HG03095 (cell line): ENCODE measurements around the gene BMX.

Experiments used
- ATAC-seq: cut with Tn5 transposase; IDR thresholded peaks from one replicate; pipeline ENCODE4 v1.9.1; 2021; ENCODE audit warnings: moderate library complexity; ENCODE audit not compliant: unreplicated experiment

The BMX gene

DNA sequence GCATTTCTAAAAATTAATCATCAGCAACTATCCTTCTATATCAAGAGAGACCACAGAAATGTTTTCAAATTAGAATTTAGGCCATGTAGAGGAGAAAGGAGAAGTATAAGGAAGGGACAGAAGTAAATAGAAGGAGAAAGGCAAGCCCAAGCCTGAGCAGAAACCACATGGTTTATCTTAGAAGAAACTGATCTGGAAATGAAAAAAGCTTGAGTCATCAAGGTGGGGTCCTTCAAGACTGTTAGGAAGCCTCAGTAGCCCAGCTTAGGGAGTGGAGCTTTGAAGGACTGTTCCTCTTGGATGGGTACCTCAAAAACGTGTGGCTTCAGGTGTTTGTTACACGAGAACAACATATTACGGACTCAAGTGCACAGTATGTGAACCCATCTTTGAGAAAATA, 4.5 kb downstream of the BMX start:
- ATAC-seq, result no peak

DNA sequence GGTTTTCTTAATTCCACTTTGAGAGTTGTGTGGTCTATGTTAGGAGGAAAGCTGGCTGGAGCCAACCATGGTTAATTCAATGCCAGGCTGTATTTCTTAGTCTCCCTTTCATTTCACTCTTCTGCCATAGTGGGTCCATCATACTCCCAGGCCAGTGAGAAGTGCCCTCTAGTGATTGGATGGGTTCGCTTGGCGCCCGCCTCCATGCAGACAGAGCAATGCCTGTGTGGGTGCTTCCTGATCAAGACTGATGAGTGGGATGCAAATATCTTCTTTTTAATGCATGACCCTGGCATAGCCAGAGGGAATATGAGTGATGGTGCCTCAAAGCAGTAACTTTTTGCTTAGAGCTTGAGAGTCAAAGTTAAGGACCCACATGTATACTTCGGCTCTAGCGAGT, 6.4 kb downstream of the BMX start:
- no peak for ATAC-seq

DNA sequence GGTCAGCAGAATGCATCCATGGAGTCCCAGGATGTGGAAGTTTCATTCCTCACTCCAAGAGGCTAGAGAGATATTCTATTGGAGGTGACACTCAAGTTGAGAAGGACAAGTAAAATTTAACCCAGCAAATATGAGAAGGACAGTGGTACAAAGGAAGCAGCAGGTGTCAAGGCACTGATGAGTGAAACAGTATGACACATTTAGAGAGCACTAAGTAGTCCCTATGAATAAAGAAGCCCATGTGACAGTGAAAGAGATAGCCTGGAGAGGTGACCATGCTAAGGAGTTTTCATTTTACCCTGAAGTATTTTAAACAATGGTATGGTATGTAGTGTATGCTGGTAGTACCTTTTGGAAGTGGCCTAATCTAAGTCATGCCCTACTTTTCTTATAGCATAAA, 9.2 kb downstream of the BMX start:
- peak; percentile 68 for ATAC-seq

DNA sequence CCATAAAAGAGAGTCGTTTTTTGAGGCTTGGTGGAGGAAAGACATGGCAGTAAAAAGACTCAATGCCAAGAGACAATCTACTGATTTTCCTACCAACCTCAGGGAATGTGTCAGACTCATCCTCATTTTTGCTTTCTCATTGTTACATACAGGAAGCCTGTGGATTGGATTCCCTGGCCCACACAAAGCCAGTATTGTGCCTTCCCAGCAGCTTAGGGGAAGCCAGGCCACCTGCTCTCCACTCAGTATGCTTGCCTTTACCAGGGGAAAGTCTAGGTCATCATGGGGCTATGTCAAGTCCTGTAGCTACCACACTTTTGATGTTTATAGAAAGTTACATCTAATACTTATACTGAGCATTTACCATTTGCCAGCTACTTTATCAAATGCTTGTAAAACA, 11.0 kb downstream of the BMX start:
- no peak for ATAC-seq

DNA sequence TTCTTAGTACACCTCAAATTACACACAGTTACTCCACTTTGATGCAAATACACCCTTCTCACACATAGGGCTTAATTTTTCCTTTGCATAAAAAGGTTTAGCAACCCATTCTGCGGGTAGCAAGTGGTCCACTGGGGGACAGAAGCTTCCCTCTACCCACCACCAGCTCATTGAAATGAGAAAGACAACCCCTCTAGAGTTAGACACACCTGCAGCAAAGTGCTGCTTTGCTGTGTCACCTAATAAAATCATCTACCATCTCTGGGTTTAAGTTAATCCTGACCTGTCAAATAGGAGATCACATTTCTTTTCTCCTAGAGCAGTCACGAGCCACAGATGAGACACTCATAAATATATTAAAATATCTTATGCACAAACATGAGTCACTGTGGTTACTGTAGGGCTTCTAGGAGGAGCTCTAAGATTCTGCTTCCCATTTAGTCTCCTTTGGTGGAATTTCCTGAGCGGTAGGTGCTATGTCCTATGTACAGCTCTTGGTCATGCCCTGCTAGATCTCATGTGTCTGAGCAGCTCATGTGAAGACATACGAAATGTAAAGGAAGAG, 11.9 kb downstream of the BMX start:
- ATAC-seq, result no peak

DNA sequence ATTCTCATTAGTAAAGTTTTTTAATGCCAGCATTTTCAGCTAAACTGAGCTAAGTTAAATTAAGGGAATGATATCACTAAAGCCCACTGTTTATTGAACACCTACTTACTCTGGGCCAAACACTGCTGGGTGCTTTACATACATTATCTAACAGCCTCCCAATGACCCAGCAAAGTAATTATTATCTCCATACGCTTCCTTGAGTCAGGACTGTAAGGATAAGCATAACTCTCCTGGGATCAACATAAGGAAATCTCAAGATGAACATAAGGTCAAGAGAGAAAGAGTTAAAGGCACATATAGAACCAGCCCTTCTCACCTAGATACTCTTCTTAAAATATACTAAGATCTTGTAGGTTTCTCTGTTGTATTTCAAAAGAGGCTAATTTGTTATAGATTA, 13.7 kb downstream of the BMX start:
- no peak for ATAC-seq

DNA sequence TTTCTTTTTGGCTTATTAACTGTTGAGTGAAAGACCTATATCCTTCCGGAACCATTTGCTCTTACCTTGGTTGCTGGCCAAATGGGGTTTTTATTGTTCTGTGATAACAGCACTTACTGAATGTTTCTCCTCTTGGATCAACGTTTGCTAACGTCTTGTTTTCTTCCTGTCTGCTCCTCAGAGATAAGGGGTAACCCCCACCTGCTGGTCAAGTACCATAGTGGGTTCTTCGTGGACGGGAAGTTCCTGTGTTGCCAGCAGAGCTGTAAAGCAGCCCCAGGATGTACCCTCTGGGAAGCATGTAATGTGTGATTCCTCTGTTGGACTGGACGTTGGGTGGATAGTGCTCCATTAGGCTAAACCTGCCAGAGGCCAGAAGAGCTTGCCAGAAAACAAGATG, 15.3 kb downstream of the BMX start:
- ATAC-seq, result no peak

DNA sequence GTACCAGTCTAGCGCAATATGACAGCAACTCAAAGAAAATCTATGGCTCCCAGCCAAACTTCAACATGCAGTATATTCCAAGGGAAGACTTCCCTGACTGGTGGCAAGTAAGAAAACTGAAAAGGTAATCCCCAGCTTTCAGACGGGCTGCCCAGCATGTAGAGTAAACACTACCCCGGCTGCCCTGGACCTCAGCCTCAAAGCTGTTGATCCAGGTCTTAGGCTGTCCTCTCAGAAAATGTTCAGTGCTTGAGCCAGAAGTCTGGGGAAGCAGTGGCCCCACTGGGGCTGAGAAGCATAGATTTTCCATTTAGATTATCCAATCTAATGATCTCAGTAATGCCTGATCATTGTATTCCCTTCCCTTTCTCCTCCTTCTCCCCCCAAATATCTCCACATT, 21.9 kb downstream of the BMX start:
- no peak for ATAC-seq

DNA sequence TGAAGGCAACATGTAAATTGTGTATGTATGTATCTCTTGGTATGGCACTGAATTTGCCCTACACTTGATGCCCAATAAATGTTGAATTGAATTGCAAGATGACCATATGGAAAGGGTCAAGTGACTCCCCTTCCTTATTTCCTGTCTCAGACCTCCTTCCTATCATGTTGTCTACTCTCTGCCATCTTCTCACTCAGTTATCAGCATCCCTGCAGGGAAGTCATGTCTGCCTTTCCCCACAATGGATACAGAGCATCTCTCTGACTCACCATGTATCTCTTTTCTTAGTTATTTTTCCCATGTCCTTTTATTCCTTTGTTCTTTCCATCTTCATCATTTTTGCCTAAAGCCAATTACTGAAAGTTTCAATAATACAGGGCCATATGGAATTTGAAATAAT, 22.5 kb downstream of the BMX start:
- ATAC-seq, result no peak

DNA sequence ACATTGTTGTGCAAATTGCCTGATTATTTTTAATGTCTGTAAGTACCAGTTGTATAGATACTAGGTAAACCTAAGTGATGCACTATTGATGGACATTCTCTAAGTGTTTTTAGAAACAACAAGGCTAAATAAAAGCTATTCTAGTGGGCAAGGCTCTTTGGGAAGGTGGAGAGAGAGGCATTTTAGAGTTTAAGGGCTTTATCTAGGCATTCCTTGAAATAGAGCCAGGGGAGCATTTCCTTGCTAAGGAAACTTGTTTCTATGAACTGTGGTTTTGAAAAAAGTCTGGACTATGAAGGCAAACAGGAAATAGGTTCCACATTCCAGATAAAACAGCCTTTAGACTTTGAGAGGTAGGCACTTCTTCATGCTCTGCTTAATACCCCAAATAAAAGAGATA, 23.8 kb downstream of the BMX start:
- ATAC-seq, result no peak

DNA sequence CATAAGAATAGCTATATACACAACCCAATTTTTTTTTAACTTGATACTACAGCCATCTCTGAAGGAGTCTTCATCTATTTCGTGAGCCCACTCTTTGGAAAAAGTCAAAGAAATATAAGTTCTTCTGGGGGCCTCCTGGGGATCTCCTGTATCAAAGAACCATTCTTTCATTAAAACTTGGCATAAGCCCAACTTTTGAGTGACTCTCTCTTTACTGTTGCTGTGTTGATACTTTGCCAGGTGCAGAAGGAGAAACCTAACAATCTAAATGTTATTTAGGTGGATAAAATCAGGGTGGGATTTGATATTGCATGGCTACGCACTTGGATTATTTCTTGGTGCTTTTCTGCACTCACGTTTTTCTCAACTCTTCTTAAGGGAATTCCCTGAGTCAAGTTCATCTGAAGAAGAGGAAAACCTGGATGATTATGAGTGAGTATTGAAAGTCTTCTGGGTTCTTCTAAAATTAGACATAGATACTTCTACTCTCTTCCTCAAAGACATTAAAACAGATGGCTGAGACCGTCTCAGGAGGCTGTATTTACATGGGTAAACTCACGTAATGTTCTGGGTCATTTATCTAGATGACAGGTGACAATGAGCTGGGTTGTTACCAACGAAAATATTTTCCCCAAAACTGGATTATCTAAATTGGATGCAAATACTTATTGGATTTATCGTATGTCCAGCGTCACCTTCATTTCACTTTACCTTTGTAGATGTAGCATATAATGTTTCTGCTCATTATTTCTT, 25.2 kb downstream of the BMX start:
- ATAC-seq, result no peak

DNA sequence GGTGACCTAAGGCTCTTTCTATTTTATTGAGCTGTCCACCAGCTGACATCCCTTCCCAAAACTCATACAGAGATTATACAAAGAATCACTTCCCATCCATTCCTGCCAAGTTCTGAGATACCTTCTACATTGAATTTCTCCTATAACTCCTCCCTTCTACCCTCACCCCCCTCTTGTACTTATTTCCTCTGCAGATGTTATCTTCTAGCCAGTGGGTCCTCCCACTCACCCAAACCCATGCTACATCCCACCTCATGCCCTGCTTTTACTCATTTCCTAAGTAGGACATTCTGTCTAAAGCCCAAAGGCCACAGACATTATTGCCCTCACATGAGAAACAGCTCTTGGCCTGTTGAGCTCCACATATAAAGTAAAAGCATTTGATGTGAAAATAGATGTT, 28.6 kb downstream of the BMX start:
- ATAC-seq, result no peak

DNA sequence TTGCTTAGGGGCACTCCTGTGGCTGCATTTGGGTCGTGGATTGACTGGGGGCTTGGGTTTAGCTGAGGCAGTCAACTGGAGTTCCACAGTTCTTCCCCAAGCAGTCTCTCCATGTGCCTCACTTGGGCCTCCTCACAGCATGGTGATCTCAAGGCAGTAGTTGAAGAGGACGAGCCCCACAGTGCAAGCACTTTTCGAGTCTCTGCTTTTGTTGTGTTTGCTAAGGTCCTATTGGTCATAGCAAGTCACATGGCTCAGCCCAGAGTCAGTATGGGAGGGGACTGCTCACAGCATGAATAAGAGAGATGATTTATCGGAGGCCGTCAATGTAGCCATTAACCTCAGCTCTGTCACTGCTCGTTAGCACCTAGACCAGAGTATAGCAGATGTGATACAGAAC, 29.7 kb downstream of the BMX start:
- no peak for ATAC-seq

DNA sequence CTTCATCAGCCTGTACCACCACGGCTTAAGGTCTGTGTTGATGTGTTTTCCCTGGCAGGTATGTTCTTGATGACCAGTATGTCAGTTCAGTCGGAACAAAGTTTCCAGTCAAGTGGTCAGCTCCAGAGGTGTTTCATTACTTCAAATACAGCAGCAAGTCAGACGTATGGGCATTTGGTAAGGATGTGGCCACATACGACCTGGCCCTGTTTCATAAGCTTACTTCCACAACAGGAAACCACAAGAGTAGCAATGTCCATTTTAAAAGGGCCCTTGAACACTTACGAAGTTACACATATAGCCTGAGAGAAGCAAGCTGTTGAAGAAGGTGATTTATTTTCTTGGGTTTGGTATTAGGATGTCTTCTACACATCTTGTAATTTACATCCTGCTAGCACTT, 46.1 kb downstream of the BMX start:
- ATAC-seq, result no peak

DNA sequence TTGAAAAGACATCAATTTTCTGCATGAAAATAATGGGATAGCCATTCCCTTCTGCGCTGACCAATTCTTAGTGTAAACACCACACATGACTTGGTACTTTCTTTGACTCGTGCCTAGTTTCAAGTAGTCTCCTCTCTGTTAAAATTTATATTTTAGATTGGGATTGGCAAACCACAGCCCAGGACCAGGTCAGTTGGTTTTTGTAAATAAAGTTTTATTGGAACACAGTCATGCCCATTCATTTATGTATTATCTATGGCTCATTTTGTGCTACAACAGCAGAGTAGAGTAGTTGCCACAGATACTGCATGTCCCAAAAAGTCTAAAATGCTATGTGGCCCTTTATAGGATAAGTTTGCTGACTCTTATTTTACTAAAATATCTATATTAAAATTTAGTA, 46.7 kb downstream of the BMX start:
- no peak for ATAC-seq

DNA sequence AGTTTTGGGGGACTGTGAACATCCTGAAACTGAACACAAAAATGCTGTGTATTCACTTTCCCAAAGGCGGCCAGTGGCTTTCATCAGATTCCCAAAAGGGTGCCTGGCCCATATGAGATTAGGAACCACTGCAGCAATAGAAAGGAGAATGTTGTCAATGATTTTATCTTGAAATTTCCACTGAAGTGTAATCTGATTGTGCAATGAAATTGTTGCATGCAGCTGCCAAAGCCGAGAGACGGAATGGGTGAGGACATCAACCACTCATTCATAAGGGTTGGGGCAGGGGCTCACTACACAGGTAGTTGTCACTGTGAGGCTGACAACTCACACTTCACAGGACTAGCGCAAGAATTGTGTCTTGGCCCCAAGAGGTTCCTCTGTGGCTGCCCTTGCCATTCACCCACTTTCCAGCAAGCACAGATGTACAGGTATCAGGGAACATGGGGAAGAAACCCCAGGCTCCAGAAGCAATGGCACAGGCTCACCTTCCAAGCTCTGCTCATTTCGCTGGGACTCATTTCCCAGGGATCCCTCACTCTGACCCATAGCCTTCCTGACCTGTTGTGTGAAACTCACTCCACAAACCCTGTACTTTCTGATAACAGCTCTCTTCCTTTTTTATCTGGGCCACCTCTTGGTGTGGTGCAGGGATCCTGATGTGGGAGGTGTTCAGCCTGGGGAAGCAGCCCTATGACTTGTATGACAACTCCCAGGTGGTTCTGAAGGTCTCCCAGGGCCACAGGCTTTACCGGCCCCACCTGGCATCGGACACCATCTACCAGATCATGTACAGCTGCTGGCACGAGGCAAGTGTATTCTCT, 48.8 kb downstream of the BMX start:
- no peak for ATAC-seq

DNA sequence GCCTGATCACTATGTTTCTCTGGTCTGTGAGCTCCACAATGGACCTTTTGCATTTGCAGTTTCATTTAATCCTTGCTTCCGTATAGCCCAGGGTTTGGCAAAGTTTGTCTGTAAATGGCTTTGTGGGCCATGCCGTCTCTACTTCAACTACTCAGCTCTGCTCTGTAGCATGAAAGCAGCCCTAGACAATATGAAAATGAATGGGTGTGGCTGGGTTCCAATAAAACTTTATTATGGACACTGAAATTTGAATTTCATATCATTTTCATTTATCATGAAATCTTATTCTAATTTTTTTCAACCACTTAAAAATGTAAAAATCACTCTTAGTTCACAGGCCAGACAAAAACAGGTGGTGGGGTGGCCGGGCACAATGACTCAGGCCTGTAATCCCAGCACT, 58.6 kb downstream of the BMX start:
- ATAC-seq, result no peak

DNA sequence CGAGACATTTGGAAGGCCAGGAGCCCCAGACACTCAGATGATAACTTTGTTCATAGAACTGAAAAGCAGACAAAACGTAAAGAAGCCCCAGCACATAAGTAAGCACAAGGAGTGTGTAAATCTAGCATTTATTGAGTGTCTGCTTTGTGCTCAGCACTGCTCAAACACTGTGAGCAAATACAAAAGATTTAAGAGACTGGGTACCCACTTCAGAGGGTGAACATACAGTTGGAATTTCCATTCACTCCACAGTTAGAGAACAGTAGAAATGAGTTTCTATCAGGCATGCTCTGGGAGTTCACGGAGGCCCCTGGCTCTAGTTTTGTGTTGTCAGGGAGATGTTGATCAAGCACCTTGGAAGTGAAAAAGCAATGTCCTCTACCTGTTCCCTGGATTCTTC, 60.3 kb downstream of the BMX start:
- ATAC-seq, result no peak

DNA sequence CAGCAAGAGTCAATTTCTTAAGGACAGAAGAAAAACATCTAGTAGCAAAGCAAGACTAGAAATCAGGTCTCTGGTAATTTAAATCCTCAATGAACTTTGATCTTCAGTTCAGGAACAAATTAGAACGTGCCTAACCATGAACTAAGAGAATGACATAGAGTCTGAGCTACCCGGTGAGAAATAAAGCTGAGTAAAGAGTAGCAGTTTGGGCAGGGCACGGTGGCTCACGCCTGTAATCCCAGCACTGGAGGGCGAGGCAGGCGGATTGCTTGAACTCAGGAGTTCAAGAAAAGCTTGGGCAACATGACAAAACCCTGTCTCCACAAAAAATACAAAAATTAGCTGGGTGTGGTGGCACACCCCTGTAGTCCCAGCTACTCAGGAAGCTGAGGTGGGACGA, 62.4 kb downstream of the BMX start:
- ATAC-seq, result no peak

DNA sequence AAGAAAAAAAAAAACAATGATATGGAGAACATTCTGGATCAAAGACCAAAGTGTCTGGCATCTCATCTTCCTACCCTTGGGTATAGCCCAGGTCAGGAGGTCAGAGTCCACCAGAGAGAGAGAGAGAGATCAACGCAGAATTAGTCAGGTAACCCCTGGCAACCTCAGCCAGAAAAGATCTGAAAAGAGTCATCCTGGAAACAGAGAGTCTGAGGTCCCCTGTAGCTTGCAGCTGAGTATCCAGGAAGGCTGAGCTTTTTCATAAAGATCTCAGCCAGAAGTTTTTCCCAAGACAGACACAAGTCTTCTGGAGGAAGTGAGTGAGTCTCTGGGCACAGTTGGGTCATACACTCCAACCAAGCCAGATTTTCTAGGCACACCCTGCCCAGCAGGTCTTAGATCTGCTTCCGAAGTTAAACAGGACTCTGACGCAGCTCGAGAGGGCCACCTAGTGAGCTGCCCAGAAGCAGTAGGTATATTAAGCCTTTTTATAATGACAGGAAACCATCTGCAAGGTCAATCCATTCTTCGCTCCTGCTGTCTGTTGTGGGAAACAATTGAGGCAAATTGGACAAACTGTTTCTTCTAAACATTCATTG, 64.5 kb downstream of the BMX start:
- ATAC-seq, result peak; percentile 75

DNA sequence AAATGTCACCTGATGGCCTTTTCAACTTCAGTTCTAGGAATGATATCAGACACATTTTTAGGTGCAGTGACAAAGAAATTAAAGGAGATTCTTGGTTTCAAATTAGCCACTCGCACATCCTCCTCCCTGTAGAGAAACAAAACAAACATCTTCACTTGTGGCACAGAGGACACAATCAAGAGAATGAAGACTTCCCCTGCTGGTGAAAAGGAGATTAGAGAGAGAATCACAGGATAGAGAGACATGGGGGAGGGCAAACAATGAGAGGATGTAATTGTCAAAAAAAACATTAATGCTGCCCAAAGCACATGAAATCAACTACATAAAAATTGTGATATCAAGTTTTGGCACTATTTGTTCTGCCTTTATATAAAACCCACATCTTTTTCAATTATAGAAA, 65.6 kb downstream of the BMX start:
- no peak for ATAC-seq

DNA sequence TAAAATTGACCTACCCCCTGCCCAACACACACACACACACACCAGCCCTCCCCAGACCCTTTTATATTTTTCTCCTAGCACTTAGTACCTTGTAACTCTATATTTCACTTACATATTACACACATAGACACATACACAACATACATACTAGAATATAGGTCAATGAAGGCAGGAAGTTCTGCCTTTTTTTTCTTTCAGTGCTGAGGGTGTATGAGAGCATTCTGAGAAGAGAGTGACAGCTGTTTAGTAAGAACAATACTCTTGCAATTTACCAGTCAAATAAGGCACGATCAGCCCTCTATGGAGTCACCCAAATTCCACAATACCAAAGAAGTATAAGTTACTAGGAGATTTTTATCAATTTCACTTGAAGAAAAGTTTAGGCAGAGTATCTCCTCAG, 66.7 kb downstream of the BMX start:
- ATAC-seq, result no peak
